ENCODE results near the gene CBLL2.
"Not testable (repeated sequence)": the region's sequence is repeated elsewhere in the genome, so short reads cannot be mapped to it uniquely, and the experiment has no call there.

The CBLL2 gene, protein sequence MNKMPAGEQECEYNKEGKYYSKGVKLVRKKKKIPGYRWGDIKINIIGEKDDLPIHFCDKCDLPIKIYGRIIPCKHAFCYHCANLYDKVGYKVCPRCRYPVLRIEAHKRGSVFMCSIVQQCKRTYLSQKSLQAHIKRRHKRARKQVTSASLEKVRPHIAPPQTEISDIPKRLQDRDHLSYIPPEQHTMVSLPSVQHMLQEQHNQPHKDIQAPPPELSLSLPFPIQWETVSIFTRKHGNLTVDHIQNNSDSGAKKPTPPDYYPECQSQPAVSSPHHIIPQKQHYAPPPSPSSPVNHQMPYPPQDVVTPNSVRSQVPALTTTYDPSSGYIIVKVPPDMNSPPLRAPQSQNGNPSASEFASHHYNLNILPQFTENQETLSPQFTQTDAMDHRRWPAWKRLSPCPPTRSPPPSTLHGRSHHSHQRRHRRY

DNA sequence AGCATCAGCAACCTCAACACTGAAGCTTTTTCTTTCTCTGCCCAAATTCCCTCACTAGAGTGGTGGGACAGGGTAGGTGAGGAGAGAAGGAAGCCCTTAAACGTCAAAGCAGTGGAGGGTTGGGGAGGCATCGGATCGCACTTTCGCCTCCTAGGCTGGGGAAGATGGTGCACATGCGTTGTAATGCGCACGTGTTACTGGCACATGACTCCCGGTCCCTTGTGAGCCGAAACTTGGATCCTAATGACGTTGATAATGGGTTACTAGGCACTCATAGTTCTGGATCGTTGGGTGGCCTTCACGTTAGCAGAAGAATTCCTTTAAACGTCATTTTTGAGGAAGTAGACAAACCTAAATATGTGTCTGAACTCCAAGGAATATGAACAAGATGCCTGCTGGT, at the start of gene CBLL2:
Gene CBLL2, plus strand, starts transcription at position 301 of the 400 bp plus-strand sequence. Its CDS starts 79 bp downstream, at position 380.
- DNase-seq (ENCODE audit: low spot score) = no peak

DNA sequence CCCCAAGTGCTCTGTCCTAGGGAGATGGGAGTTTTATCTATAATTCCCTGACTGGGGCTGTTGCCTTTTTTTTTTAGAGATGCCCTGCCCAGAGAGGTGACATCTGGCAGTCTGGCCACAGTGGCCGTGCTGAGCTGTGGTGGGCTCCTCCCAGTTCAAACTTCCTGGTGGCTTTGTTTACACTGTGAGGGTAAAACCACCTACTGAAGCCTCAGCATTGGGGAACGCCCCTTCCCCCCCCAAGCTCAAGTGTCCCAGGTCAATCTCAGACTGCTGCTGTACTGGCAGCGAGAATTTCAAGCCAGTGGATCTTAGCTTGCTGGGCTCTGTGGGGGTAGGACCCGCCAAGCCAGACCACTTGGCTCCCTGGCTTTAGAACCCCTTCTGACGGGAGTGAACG, 38.3 kb upstream of the CBLL2 start:
- no peak for DNase-seq (ENCODE audit: low spot score)

DNA sequence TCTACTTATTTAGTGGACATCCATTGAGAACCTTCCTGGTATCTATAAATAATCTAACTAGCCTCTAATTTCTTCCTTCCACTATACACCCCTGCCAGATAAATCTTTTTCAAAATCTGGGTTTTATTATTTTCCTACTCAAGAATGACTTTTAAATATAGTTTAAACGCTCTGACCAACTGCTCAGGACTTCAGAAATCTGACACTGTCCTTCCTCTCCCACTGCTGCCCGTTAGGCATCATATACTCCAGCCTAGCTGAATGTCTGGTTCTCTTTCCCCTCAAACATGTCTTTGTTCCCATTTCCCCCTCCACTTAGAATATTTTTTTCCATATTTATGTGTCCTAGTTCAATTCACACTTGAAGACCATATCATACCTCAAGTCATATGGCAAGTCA, 35.2 kb upstream of the CBLL2 start:
- DNase-seq (ENCODE audit: low spot score) = no peak

DNA sequence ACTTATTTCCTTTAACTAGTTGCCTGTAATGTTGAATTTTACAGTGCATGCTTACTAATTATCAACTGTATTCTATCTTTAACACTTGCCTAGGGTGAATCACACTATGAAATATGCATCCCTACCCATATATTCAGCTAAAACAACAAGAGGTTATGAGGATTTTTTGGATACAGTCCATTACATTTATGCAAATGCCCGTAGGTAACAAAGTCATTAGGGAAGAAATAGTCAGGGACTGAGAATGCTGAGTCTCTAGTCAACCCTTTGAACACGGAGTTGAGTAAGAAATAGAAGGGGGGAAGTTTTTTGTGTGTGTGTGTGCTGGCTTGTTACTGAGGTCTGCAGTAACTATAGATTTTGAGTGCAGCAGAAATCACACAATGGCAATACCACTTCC, 26.1 kb upstream of the CBLL2 start:
- DNase-seq (ENCODE audit: low spot score) = no peak

DNA sequence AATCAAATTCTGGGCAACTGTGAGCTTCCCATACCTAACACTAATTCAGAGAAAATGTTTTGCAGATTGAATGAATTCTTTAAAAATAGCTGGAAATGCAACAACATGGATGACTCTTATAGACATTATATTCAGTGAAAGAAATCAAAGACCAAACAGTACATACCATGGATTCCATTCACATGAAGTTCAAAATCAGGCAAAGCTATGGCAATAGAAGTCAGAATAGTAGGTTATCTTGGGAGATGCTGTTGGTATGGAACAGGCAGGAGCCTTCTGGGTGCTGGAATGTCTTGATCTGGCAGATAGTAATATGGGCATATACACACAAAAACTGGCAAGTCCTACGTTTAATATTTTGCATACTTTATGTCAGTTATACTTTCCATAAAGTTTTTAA, 25.5 kb upstream of the CBLL2 start:
- DNase-seq (ENCODE audit: low spot score) = no peak

DNA sequence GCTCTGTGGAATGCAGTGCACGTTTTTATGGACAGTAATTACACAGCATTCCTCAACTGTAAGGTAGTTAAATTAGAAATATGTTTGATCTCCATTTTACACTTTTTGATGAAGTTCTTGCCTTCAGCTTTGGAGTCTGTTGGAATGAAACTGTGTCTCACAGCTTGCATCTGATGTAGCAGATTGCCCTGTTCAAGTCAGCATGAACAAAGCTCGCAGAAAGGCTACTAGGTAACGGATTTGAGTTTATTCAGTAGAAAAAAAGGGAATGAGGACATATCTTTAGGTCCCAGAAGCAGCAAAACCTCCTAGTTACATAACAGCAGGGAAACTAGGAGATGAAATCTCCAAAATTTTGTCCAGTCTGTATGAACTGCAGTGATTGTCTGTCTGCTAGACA, 24.3 kb upstream of the CBLL2 start:
- no peak for DNase-seq (ENCODE audit: low spot score)

DNA sequence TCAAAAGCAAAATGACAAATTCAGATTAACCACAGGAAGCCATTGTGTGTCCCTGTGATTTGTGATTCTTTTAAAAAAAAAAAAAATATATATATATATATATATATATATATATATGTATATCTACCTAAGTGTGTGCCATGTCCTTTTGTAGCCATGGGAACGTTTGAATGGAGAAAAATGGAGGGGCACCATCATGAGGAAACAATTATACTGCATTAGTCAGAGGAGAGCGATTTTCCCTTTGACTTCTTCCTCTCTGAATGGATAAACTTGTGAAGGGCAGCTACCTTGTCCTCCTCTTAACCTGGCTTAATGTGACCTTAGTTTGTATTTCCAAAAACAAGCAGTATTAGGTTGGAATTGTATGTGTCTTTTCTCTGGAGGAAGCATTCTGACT, 23.3 kb upstream of the CBLL2 start:
- DNase-seq (ENCODE audit: low spot score) = no peak

DNA sequence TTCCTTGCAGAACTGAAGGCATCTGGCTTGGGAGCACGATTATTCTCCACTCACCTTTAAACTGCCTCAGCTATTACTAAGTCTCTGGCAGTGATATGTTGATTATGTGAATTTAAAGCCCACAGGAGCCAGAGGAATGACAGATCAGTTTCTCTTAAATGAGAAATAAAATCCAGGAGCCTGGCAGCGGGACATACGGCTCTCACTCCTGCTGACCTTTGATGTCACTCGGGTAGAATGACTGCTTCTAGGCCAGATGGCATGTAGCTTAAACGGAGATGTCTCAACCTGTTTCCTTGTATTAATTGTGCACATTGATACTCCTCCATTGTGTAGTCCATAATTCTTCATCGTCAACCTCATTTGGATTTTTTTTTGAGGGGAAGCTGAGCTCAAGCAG, 4.0 kb upstream of the CBLL2 start:
- DNase-seq (ENCODE audit: low spot score) = no peak

DNA sequence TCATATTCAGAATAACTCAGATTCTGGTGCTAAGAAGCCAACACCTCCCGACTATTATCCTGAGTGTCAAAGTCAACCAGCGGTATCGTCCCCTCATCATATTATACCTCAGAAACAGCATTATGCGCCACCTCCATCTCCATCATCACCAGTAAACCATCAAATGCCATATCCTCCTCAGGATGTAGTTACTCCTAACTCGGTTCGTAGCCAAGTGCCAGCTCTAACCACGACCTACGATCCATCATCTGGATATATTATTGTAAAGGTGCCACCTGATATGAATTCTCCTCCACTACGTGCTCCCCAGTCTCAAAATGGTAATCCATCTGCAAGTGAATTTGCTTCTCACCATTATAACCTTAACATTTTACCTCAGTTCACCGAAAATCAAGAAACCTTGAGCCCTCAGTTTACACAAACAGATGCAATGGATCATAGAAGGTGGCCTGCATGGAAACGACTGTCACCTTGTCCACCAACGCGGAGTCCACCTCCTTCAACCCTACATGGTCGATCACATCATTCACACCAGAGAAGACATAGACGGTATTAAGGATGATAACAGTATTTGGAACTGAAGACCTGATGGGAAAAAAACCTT, 1.1 kb downstream of the CBLL2 start:
- no peak for DNase-seq (ENCODE audit: low spot score)

DNA sequence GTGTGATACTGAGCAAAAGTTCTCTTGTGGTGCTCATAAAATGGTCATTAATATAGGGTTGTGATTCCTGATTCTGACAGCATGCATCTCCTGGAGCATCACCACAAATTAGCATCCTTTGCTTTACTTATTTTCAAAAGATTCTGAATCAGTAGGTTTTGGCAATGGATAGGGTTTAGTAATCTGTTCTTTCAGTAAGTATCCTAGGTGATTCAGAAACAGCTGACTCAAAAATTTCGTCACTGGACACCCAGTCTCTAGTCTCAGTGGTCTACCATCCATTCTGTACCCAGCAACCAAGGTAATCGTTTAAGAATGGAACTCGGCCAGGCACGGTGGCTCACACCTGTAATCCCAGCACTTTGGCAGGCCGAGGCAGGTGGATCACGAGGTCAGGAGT, 4.1 kb downstream of the CBLL2 start:
- DNase-seq (ENCODE audit: low spot score) = peak; percentile 8

DNA sequence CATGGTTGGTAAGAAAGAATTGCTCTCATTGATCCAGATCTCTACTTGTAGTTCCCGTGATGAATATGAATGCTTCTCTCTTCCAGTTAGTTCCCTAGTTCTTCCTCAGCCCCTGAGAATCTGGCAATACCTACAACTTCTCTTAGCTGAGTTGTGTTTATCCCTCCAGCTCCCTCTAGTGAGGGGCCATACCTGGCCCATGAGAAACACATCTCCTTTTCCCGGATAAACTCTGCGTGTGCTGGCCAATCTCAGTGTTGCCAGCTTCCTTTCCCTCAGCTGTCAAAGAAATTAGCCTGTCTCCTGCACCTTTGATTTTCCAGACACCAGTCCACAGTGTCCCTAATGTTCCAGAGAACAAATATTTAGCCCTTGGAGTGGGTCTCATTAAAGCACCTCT, 5.7 kb downstream of the CBLL2 start:
- DNase-seq (ENCODE audit: low spot score) = no peak

DNA sequence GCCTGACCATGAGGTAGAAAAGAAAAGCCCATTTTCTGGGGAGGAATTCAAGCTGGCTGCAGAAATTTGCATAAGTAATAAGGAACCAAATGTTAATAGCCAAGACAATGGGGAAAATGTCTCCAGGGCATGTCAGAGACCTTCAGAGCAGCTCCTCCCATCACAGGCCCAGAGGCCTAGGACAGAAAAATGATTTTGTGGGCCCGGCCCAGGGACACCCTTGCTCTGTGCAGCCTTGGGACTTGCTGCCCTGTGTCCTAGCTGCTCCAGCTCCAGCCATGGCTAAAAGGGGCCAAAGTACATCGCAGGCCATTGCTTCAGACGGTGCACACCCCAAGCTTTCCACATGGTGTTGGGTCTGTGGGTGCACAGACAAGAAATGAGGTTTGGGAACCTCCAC, 16.5 kb downstream of the CBLL2 start:
- DNase-seq (ENCODE audit: low spot score) = not testable (repeated sequence)

DNA sequence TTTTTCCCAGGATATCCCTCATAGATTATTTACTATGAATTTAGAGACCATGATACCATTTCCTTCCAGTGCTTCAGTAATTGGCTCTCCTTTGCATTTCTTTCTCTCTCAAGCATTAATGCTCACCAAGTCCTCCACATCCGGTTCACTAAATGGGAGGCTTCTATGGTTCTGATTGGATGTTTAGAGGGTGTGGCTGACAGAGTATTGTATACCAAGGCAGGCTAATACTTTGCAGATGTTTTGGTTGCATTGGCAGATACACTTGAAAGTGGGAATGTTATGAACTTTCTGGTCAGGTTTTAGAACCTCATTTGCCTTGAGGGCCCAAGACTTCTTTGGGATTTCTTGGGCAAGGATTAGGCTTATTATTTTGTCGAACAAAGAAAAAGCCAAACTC, 24.2 kb downstream of the CBLL2 start:
- no peak for DNase-seq (ENCODE audit: low spot score)

DNA sequence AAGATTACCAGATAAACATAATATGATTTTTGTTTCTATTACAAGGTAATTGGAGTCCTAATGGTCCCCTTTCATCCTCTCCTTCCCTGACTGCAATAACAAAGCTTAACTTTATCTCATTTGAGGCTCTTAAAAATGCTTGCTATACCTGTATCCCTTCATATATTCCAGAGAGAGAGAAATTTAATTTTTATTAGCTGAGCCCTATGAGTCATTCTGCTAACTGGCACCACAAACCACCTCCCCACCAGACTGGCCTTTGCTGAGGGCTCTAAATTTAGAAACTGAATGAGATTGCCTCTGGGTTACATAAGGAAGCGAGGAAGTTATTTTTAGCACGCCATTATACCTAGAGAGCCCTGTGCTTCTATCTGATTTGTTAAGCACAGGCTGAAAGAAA, 27.4 kb downstream of the CBLL2 start:
- DNase-seq (ENCODE audit: low spot score) = peak; percentile 29

DNA sequence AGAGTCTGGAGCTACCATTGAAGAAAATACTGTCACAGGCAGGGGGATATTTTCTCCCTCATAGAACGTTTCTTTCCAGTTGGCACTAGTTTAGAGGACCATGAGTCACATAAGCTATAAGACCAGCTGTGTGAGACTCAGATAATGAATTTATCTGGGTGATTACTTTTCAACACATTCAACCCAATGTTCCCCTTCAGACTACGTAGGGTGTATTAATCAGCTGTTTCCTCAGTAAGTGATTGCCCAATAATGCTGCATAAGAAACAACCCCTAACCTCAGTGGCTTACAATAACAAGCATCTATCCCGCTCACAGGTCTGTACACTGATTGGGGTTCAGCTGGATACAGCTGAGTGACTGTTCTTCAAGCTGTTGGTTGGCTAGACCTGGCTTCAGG, 38.1 kb downstream of the CBLL2 start:
- no peak for DNase-seq (ENCODE audit: low spot score)

DNA sequence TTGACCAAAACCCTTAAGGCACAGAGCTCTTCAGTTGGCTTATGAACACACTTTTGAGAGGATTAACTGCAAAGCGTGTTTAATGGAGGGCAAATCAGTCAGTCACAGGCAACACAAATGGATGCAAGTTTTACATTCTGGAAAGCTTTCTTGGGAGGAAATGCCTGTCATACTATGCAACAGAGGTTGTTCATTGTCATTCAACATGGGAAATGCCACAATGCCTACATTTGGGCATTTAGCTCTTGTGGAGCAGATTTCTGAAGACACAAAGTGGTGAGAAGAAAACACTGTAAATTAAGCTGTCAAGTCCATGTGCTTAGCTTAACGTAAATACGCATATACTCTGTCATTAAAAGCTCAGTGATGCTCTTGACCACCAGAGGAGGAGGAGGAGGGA, 41.1 kb downstream of the CBLL2 start:
- DNase-seq (ENCODE audit: low spot score) = no peak

DNA sequence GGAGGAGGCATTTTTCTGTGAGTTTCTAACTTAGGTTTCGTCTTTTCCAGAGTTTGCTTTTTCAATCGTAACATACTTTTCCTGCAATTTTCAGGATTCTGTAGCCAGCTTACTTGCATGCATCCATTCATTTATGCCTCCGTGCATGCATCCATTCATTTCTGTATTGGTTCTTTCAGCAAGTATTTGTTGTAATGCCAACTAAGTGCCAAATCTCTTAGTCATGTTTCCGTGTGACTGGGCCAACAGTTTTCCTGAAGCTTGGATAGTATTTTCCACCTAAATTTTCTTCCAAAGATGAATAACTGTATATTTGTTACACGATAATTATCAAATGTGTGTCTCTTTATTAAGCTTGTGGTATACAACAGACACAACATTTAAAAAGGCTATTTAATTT, 41.5 kb downstream of the CBLL2 start:
- DNase-seq (ENCODE audit: low spot score) = no peak

DNA sequence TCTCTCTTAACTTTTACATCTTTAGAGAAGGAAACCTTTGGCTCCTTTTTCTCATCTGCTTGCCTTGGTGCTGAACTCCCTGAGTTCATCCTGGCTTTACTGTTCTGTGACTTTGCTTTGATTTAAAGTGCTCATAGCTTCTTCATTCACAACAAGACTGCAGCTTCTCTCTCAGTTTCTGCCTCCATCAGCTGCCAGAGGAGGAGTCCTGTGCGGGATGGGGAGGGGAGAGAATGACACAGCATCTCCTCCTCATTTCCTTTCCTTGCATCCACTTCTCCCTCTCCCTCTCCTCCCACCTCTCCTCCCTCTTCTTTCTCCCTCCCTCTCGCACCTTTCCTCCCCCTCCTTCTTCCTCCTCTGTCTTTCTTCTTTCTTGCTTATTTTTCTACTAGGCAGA, 42.0 kb downstream of the CBLL2 start:
- DNase-seq (ENCODE audit: low spot score) = no peak

DNA sequence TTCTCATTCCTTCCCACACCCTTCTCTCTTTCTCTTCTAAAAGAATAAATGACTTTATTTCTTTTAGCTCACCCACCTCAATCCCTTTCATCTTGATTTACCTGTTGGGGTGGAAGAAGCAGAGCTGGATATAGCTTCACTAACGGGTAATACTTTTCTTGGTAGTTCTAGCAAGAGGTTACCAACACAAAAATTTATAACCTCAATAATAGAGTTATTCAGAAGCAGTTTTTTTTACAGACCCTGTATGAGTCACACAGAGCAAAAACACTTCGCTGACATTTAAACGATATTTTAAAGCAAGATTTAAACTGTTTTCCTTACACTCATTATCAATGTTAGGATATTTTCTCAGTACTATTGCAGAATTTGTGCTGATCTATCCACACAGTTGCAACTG, 42.4 kb downstream of the CBLL2 start:
- DNase-seq (ENCODE audit: low spot score) = no peak

DNA sequence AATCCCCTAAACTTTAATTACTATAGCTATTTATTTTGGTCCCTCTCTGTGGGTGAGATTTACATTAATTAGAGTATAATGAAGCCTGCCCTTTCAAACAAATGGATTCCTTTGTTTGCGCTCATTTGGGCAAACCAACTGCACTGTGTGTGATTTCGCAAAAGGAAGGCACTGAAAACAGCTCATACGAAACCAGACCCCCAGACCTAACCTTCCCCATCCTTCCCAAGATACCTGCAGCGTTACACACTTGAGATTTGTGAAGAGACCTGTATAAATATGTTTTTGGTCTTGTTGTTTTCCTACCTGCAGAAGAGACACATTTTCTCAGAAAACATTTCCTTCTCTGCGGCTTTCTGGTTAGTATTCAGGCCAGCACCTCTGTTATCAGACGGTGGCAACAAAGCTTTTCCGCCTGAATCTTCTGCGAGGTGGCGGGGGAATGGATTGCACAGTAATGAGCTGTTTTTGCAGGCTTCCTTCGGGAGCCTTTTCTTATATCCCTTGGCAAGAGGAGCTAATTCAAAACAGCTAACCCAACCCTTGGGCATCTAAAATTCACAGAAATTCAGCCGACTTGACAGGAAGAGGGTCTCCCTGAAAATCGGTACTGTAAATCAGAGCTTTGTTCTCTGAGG, 47.6 kb downstream of the CBLL2 start:
- no peak for DNase-seq (ENCODE audit: low spot score)

DNA sequence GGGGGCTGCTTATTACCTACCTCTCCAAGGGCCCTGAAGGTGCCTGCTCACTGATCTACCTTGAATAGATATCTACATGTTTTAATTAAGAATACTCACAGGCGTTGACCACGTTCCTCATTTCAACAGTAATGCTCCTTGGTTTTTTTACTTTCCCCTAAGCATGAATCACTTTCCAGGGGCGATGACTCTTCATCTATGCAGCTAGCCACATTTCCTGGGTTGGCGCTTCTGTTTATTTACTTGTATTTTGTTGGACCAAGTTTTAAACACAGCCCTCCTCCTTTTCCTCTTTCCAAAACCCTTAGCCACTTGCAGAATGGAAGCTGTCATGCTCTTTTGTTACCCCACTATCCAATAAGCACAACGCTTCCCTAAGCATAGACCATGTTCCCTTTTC, 50.8 kb downstream of the CBLL2 start:
- DNase-seq (ENCODE audit: low spot score) = peak; percentile 67

All from RKO (cell line).